ENCODE results near the gene ADORA3.
A peak's percentile ranks its signal among the peaks of the same experiment; 100 is the strongest.

Gene ADORA3

GRCh38 chr1:111507411-111508201 is 4.2 kb upstream of the ADORA3 start:
- DNase-seq (ENCODE audit: low read depth in 2 of 2) = peak; percentile 48 to 54

- no peak for DNase-seq (ENCODE audit: low read depth in 2 of 2)
Measured at GRCh38 chr1:111506561-111506960, 3.1 kb upstream of the ADORA3 start.

- no peak for DNase-seq (ENCODE audit: low read depth in 2 of 2)
Measured at GRCh38 chr1:111505641-111506119, 2.2 kb upstream of the ADORA3 start.

GRCh38 chr1:111504097-111504496 is 664 bp upstream of the ADORA3 start:
- DNase-seq (ENCODE audit: low read depth in 2 of 2) = no peak

- no peak for DNase-seq (ENCODE audit: low read depth in 2 of 2)
Measured at GRCh38 chr1:111501645-111502044, 1.8 kb downstream of the ADORA3 start.

GRCh38 chr1:111499026-111499785 is 4.2 kb downstream of the ADORA3 start:
- DNase-seq (ENCODE audit: low read depth in 2 of 2) = no peak

GRCh38 chr1:111497592-111497991 is 5.8 kb downstream of the ADORA3 start:
- DNase-seq (ENCODE audit: low read depth in 2 of 2) = no peak

GRCh38 chr1:111496398-111496797 is 7.0 kb downstream of the ADORA3 start:
- no peak for DNase-seq (ENCODE audit: low read depth in 2 of 2)

GRCh38 chr1:111491070-111491469 is 12.4 kb downstream of the ADORA3 start:
- no peak for DNase-seq (ENCODE audit: low read depth in 2 of 2)

GRCh38 chr1:111490220-111490619 is 13.2 kb downstream of the ADORA3 start:
- no peak for DNase-seq (ENCODE audit: low read depth in 2 of 2)

GRCh38 chr1:111489604-111490003 is 13.8 kb downstream of the ADORA3 start:
- DNase-seq (ENCODE audit: low read depth in 2 of 2) = no peak

- DNase-seq (ENCODE audit: low read depth in 2 of 2) = no peak
Measured at GRCh38 chr1:111488669-111489068, 14.8 kb downstream of the ADORA3 start.

GRCh38 chr1:111487133-111487532 is 16.3 kb downstream of the ADORA3 start:
- no peak for DNase-seq (ENCODE audit: low read depth in 2 of 2)

- no peak for DNase-seq (ENCODE audit: low read depth in 2 of 2)
Measured at GRCh38 chr1:111486431-111486830, 17.0 kb downstream of the ADORA3 start.

- no peak for DNase-seq (ENCODE audit: low read depth in 2 of 2)
Measured at GRCh38 chr1:111484391-111485026, 18.9 kb downstream of the ADORA3 start.

- no peak for DNase-seq (ENCODE audit: low read depth in 2 of 2)
Measured at GRCh38 chr1:111483876-111484275, 19.6 kb downstream of the ADORA3 start.

- no peak for DNase-seq (ENCODE audit: low read depth in 2 of 2)
Measured at GRCh38 chr1:111483166-111483565, 20.3 kb downstream of the ADORA3 start.

- DNase-seq (ENCODE audit: low read depth in 2 of 2) = peak in 1 of 2 donors; percentile 21
Measured at GRCh38 chr1:111481387-111482221, 21.8 kb downstream of the ADORA3 start.

- DNase-seq (ENCODE audit: low read depth in 2 of 2) = no peak
Measured at GRCh38 chr1:111480674-111481073, 22.8 kb downstream of the ADORA3 start.

GRCh38 chr1:111476761-111477309 is 26.6 kb downstream of the ADORA3 start:
- DNase-seq (ENCODE audit: low read depth in 2 of 2) = no peak

- no peak for DNase-seq (ENCODE audit: low read depth in 2 of 2)
Measured at GRCh38 chr1:111476214-111476613, 27.2 kb downstream of the ADORA3 start.

Data from stimulated activated CD8-positive, alpha-beta memory T cell treated with anti-CD3 and anti-CD28 coated beads, Interleukin-15, amount 100 ng/mL, for 4 hours (primary cell).